ENCODE results near the gene RDX.

The RDX gene

DNA sequence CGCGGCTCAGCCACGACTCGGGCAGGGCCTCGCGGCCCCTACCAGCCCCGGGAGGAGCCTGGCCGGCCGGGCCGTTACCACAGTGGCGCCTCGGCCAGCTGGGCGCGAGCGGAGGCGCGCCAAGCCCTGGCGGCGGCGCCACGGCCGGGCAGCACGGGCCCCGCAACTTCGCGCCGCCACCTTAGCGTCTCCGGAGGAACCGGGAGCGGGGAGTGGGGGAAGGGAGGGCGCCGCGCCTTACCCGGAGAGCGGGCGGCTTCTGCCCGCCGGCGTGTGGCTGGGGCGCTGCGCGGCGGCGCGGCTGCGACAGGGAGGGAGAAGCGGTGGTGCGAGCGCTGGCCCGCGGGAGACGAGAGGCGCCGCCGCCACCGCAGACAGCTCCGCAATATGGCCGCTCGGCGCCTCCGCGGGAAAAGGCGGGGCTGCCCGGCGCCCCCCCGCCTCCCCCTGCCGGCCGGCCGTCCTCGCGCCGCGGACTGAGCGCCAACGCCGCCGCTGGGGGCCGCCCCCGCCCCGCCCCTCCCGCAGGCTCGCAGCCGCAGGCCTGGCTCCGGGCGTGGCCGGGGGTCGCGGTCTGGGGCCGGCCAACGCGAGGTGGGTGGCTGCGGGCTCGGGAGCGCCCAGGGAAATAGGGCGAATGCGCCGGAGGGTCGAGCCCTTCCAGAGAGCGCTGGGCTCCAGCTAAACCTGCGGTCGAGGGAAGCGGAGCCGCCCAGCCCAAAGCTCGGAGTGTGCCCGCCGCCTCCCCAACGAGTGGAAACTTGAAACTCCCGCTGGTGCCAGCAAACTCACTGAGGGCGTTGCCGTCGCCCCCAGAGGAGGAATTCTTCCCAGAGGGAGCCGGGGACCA lies at the start of gene RDX:
Gene RDX, minus strand, starts transcription at position 389 of the 850 bp plus-strand sequence. CDS start 16,922 bp downstream, outside the sequence.
- H3K9me3 ChIP-seq (ENCODE audit: insufficient read depth, low read depth, low read length) = no peaks in the 10 kb centered on the region

DNA sequence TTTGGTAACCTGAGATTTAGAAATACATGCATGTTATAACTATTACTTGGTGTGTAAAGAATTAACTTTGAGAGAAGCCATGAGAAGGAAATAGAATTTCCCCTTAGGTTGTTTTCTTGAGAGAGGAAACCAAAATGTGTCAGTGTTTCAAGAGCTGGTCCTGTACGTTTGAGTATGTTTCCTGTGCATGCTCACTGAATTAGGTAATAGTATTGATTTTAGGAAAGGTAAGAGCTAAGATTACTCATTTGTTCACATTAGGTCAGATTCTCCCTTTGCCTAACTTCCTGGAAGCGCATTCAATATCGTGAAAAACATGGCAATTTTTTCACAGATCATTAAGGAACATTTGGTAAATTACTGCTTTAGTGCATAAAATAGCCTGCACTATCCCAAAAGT lies 49.3 kb upstream of the RDX start:
- no peak overlapping the region for H3K9ac ChIP-seq (ENCODE audit: low read depth, low read length, poor library complexity, severe bottlenecking)
- no peak for TF ChIP-seq EZH2phosphoT487 (IDR thresholded peaks at IDR 0.05; ENCODE audit: borderline replicate concordance)
- TF ChIP-seq, protein P1, sequence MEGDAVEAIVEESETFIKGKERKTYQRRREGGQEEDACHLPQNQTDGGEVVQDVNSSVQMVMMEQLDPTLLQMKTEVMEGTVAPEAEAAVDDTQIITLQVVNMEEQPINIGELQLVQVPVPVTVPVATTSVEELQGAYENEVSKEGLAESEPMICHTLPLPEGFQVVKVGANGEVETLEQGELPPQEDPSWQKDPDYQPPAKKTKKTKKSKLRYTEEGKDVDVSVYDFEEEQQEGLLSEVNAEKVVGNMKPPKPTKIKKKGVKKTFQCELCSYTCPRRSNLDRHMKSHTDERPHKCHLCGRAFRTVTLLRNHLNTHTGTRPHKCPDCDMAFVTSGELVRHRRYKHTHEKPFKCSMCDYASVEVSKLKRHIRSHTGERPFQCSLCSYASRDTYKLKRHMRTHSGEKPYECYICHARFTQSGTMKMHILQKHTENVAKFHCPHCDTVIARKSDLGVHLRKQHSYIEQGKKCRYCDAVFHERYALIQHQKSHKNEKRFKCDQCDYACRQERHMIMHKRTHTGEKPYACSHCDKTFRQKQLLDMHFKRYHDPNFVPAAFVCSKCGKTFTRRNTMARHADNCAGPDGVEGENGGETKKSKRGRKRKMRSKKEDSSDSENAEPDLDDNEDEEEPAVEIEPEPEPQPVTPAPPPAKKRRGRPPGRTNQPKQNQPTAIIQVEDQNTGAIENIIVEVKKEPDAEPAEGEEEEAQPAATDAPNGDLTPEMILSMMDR (conservative IDR thresholded peaks at IDR 0.05; ENCODE audit: low read length) = no peak
- H3K4me1 ChIP-seq (ENCODE audit: insufficient read depth, low read length, poor library complexity, severe bottlenecking) = peaks cover 13% of the 10 kb centered on the region
- no peaks in the 10 kb centered on the region for H3K9me3 ChIP-seq (ENCODE audit: insufficient read depth, low read depth, low read length)
- H3K9me2 ChIP-seq (replicated peaks; ENCODE audit: low read depth, low read length) = no peaks in the 10 kb centered on the region
- no peak overlapping the region for H3K4me2 ChIP-seq (ENCODE audit: low read depth, low read length, poor library complexity, severe bottlenecking)
- H3K79me2 ChIP-seq (ENCODE audit: insufficient read depth, low read length) = no peaks in the 10 kb centered on the region
- no peak overlapping the region for H2AFZ ChIP-seq (ENCODE audit: low read length)
- H4K20me1 ChIP-seq (ENCODE audit: insufficient read depth, low read length, poor library complexity, severe bottlenecking) = no peaks in the 10 kb centered on the region
- no peaks in the 10 kb centered on the region for H3F3A ChIP-seq (ENCODE audit: low read depth)
- H3K27me3 ChIP-seq (ENCODE audit: insufficient read depth, low read length, poor library complexity, severe bottlenecking) = no peaks in the 10 kb centered on the region
- H3K4me3 ChIP-seq (ENCODE audit: low read length, poor library complexity, severe bottlenecking) = no peak overlapping the region
- H3K36me3 ChIP-seq (ENCODE audit: insufficient read depth, low read length) = no peaks in the 10 kb centered on the region

More for the DNA sequence above, at the start of gene RDX:
- Histone ChIP-seq H3K36me3 (ENCODE audit: insufficient read depth, low read length) (no peaks in the 10 kb centered on the region), H3K4me3 (ENCODE audit: low read length, poor library complexity, severe bottlenecking) (peak within 1 kb of the TSS; percentile 98), H4K20me1 (ENCODE audit: insufficient read depth, low read length, poor library complexity, severe bottlenecking) (peaks cover 45% of the 10 kb centered on the region), H3K4me2 (ENCODE audit: low read depth, low read length, poor library complexity, severe bottlenecking) (peak within 1 kb of the TSS; percentile 90), H3F3A (ENCODE audit: low read depth) (0 out of 2 replicates have a peak, but pooled peaks cover 4% of the 10 kb centered on the region), H3K27me3 (ENCODE audit: insufficient read depth, low read length, poor library complexity, severe bottlenecking) (peaks cover 6% of the 10 kb centered on the region), H3K9me2 (replicated peaks; ENCODE audit: low read depth, low read length) (no peaks in the 10 kb centered on the region), H3K4me1 (ENCODE audit: insufficient read depth, low read length, poor library complexity, severe bottlenecking) (peaks cover 40% of the 10 kb centered on the region), H3K9ac (ENCODE audit: low read depth, low read length, poor library complexity, severe bottlenecking) (peak within 1 kb of the TSS; percentile 96), H3K79me2 (ENCODE audit: insufficient read depth, low read length) (peaks cover 46% of the 10 kb centered on the region), H2AFZ (ENCODE audit: low read length) (peak within 1 kb of the TSS; percentile 91)
- TF ChIP-seq, protein P1 (conservative IDR thresholded peaks at IDR 0.05; ENCODE audit: low read length) = no peak
- no peak for TF ChIP-seq EZH2phosphoT487 (IDR thresholded peaks at IDR 0.05; ENCODE audit: borderline replicate concordance)

DNA sequence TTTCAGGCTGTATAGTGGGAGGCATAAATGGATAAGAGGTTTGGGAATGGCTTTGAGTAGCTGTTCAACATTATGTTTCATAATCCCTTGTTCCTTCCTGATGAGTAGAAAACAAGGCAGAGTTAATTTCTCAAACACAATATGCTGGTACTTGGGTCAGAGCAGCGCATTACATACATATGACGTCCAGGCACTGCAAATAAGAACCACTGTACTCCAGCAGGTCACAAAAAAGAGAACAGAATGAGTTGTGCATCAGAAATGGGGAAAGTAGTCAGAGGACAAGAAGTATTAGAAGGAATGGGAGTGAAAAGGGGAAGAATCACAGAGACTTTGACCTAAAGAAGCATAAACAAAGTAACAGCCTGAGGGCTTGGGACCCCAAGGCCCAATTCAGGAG lies 44.0 kb upstream of the RDX start:
- no peak for TF ChIP-seq EZH2phosphoT487 (IDR thresholded peaks at IDR 0.05; ENCODE audit: borderline replicate concordance)
- TF ChIP-seq, protein P1 (conservative IDR thresholded peaks at IDR 0.05; ENCODE audit: low read length) = no peak
- H3K9me3 ChIP-seq (ENCODE audit: insufficient read depth, low read depth, low read length) = no peaks in the 10 kb centered on the region
- no peak overlapping the region for H2AFZ ChIP-seq (ENCODE audit: low read length)
- H3K4me3 ChIP-seq (ENCODE audit: low read length, poor library complexity, severe bottlenecking) = no peak overlapping the region
- H3K27me3 ChIP-seq (ENCODE audit: insufficient read depth, low read length, poor library complexity, severe bottlenecking) = no peaks in the 10 kb centered on the region
- no peaks in the 10 kb centered on the region for H3F3A ChIP-seq (ENCODE audit: low read depth)
- H3K4me2 ChIP-seq (ENCODE audit: low read depth, low read length, poor library complexity, severe bottlenecking) = no peak overlapping the region
- peaks cover 11% of the 10 kb centered on the region for H3K4me1 ChIP-seq (ENCODE audit: insufficient read depth, low read length, poor library complexity, severe bottlenecking)
- no peaks in the 10 kb centered on the region for H3K9me2 ChIP-seq (replicated peaks; ENCODE audit: low read depth, low read length)
- no peaks in the 10 kb centered on the region for H4K20me1 ChIP-seq (ENCODE audit: insufficient read depth, low read length, poor library complexity, severe bottlenecking)
- no peaks in the 10 kb centered on the region for H3K36me3 ChIP-seq (ENCODE audit: insufficient read depth, low read length)
- no peaks in the 10 kb centered on the region for H3K79me2 ChIP-seq (ENCODE audit: insufficient read depth, low read length)
- no peak overlapping the region for H3K9ac ChIP-seq (ENCODE audit: low read depth, low read length, poor library complexity, severe bottlenecking)
